ENCODE results near the gene MAP3K15.
"Not testable (repeated sequence)": the region's sequence is repeated elsewhere in the genome, so short reads cannot be mapped to it uniquely, and the experiment has no call there.

Gene MAP3K15

GRCh38 chrX:19512961-19513360, 2.3 kb downstream of the MAP3K15 start:
- no peak for TF ChIP-seq POLR2A (IDR thresholded peaks at IDR 0.05; ENCODE audit: low read depth, low read length)
- TF ChIP-seq POLR2AphosphoS5 (IDR thresholded peaks at IDR 0.05; ENCODE audit: low read depth, low read length), result no peak
- no peak for TF ChIP-seq TAF1 (IDR thresholded peaks at IDR 0.05; ENCODE audit: low read depth, low read length)
- no peak for TF ChIP-seq SPI1 (IDR thresholded peaks at IDR 0.05; ENCODE audit: low read depth, low read length)
- no peak for TF ChIP-seq POU2F2 (IDR thresholded peaks at IDR 0.05; ENCODE audit: low read depth, low read length)
- TF ChIP-seq PAX5 (IDR thresholded peaks at IDR 0.05; ENCODE audit: insufficient read depth, low read length, severe bottlenecking), result no peak
- DNase-seq (ENCODE audit: insufficient read length, low spot score) (no peak), FAIRE-seq (no peak)

- no peak for DNase-seq (ENCODE audit: insufficient read length, low spot score)
- FAIRE-seq, result no peak
- no peak for TF ChIP-seq SPI1 (IDR thresholded peaks at IDR 0.05; ENCODE audit: low read depth, low read length)
- no peak for TF ChIP-seq TAF1 (IDR thresholded peaks at IDR 0.05; ENCODE audit: low read depth, low read length)
- no peak for TF ChIP-seq PAX5 (IDR thresholded peaks at IDR 0.05; ENCODE audit: insufficient read depth, low read length, severe bottlenecking)
- no peak for TF ChIP-seq POU2F2 (IDR thresholded peaks at IDR 0.05; ENCODE audit: low read depth, low read length)
- TF ChIP-seq POLR2A (IDR thresholded peaks at IDR 0.05; ENCODE audit: low read depth, low read length), result no peak
- no peak for TF ChIP-seq POLR2AphosphoS5 (IDR thresholded peaks at IDR 0.05; ENCODE audit: low read depth, low read length)
Measured at GRCh38 chrX:19512359-19512758, 2.9 kb downstream of the MAP3K15 start.

GRCh38 chrX:19511796-19512195, 3.5 kb downstream of the MAP3K15 start:
- not testable (repeated sequence) for DNase-seq (ENCODE audit: insufficient read length, low spot score); FAIRE-seq

- TF ChIP-seq POU2F2 (IDR thresholded peaks at IDR 0.05; ENCODE audit: low read depth, low read length) (no peak), POLR2A (IDR thresholded peaks at IDR 0.05; ENCODE audit: low read depth, low read length) (no peak), SPI1 (IDR thresholded peaks at IDR 0.05; ENCODE audit: low read depth, low read length) (no peak), POLR2AphosphoS5 (IDR thresholded peaks at IDR 0.05; ENCODE audit: low read depth, low read length) (no peak), TAF1 (IDR thresholded peaks at IDR 0.05; ENCODE audit: low read depth, low read length) (no peak), PAX5 (IDR thresholded peaks at IDR 0.05; ENCODE audit: insufficient read depth, low read length, severe bottlenecking) (no peak)
- no peak for FAIRE-seq
Measured at GRCh38 chrX:19496711-19497110, 18.6 kb downstream of the MAP3K15 start.

GRCh38 chrX:19487520-19488200, 27.6 kb downstream of the MAP3K15 start:
- no peak for FAIRE-seq
- TF ChIP-seq PAX5 (IDR thresholded peaks at IDR 0.05; ENCODE audit: insufficient read depth, low read length, severe bottlenecking) (no peak), POLR2AphosphoS5 (IDR thresholded peaks at IDR 0.05; ENCODE audit: low read depth, low read length) (no peak), TAF1 (IDR thresholded peaks at IDR 0.05; ENCODE audit: low read depth, low read length) (no peak), POU2F2 (IDR thresholded peaks at IDR 0.05; ENCODE audit: low read depth, low read length) (no peak), SPI1 (IDR thresholded peaks at IDR 0.05; ENCODE audit: low read depth, low read length) (no peak), POLR2A (IDR thresholded peaks at IDR 0.05; ENCODE audit: low read depth, low read length) (no peak)
- DNase-seq (ENCODE audit: insufficient read length, low spot score), result no peak

More at GRCh38 chrX:19496711-19497110, 18.6 kb downstream of the MAP3K15 start:
- DNase-seq (ENCODE audit: insufficient read length, low spot score), result no peak

- FAIRE-seq (no peak), DNase-seq (ENCODE audit: insufficient read length, low spot score) (no peak)
- TF ChIP-seq POU2F2 (IDR thresholded peaks at IDR 0.05; ENCODE audit: low read depth, low read length), result no peak
- no peak for TF ChIP-seq POLR2AphosphoS5 (IDR thresholded peaks at IDR 0.05; ENCODE audit: low read depth, low read length)
- TF ChIP-seq SPI1 (IDR thresholded peaks at IDR 0.05; ENCODE audit: low read depth, low read length), result no peak
- TF ChIP-seq TAF1 (IDR thresholded peaks at IDR 0.05; ENCODE audit: low read depth, low read length), result no peak
- no peak for TF ChIP-seq PAX5 (IDR thresholded peaks at IDR 0.05; ENCODE audit: insufficient read depth, low read length, severe bottlenecking)
- TF ChIP-seq POLR2A (IDR thresholded peaks at IDR 0.05; ENCODE audit: low read depth, low read length), result no peak
Measured at GRCh38 chrX:19479458-19479857, 35.9 kb downstream of the MAP3K15 start.

GRCh38 chrX:19468383-19468782, 46.9 kb downstream of the MAP3K15 start:
- not testable (repeated sequence) for FAIRE-seq; DNase-seq (ENCODE audit: insufficient read length, low spot score)

GRCh38 chrX:19462879-19463278, 52.4 kb downstream of the MAP3K15 start:
- no peak for TF ChIP-seq TAF1 (IDR thresholded peaks at IDR 0.05; ENCODE audit: low read depth, low read length)
- TF ChIP-seq POU2F2 (IDR thresholded peaks at IDR 0.05; ENCODE audit: low read depth, low read length), result no peak
- no peak for TF ChIP-seq SPI1 (IDR thresholded peaks at IDR 0.05; ENCODE audit: low read depth, low read length)
- no peak for TF ChIP-seq POLR2A (IDR thresholded peaks at IDR 0.05; ENCODE audit: low read depth, low read length)
- no peak for TF ChIP-seq PAX5 (IDR thresholded peaks at IDR 0.05; ENCODE audit: insufficient read depth, low read length, severe bottlenecking)
- TF ChIP-seq POLR2AphosphoS5 (IDR thresholded peaks at IDR 0.05; ENCODE audit: low read depth, low read length), result no peak
- DNase-seq (ENCODE audit: insufficient read length, low spot score), result no peak
- FAIRE-seq, result no peak

- FAIRE-seq (no peak), DNase-seq (ENCODE audit: insufficient read length, low spot score) (no peak)
- no peak for TF ChIP-seq POLR2A (IDR thresholded peaks at IDR 0.05; ENCODE audit: low read depth, low read length)
- TF ChIP-seq POU2F2 (IDR thresholded peaks at IDR 0.05; ENCODE audit: low read depth, low read length), result no peak
- TF ChIP-seq POLR2AphosphoS5 (IDR thresholded peaks at IDR 0.05; ENCODE audit: low read depth, low read length), result no peak
- TF ChIP-seq PAX5 (IDR thresholded peaks at IDR 0.05; ENCODE audit: insufficient read depth, low read length, severe bottlenecking), result no peak
- no peak for TF ChIP-seq SPI1 (IDR thresholded peaks at IDR 0.05; ENCODE audit: low read depth, low read length)
- no peak for TF ChIP-seq TAF1 (IDR thresholded peaks at IDR 0.05; ENCODE audit: low read depth, low read length)
Measured at GRCh38 chrX:19462231-19462630, 53.1 kb downstream of the MAP3K15 start.

GRCh38 chrX:19457662-19458061, 57.6 kb downstream of the MAP3K15 start:
- TF ChIP-seq TAF1 (IDR thresholded peaks at IDR 0.05; ENCODE audit: low read depth, low read length), result no peak
- no peak for TF ChIP-seq POLR2AphosphoS5 (IDR thresholded peaks at IDR 0.05; ENCODE audit: low read depth, low read length)
- TF ChIP-seq SPI1 (IDR thresholded peaks at IDR 0.05; ENCODE audit: low read depth, low read length), result no peak
- TF ChIP-seq POLR2A (IDR thresholded peaks at IDR 0.05; ENCODE audit: low read depth, low read length), result no peak
- no peak for TF ChIP-seq PAX5 (IDR thresholded peaks at IDR 0.05; ENCODE audit: insufficient read depth, low read length, severe bottlenecking)
- no peak for TF ChIP-seq POU2F2 (IDR thresholded peaks at IDR 0.05; ENCODE audit: low read depth, low read length)
- FAIRE-seq (no peak), DNase-seq (ENCODE audit: insufficient read length, low spot score) (no peak)
